ENCODE measurements around the gene DLEU7. TPM values are rescaled to one million over a fixed set of nuclear protein-coding genes. Genes with fewer than 3 reads are reported as not detected.

The DLEU7 gene
- total and polyA plus RNA-seq, 4 donors, result 0.49 to 2.5 (median 0.73) TPM

DNA sequence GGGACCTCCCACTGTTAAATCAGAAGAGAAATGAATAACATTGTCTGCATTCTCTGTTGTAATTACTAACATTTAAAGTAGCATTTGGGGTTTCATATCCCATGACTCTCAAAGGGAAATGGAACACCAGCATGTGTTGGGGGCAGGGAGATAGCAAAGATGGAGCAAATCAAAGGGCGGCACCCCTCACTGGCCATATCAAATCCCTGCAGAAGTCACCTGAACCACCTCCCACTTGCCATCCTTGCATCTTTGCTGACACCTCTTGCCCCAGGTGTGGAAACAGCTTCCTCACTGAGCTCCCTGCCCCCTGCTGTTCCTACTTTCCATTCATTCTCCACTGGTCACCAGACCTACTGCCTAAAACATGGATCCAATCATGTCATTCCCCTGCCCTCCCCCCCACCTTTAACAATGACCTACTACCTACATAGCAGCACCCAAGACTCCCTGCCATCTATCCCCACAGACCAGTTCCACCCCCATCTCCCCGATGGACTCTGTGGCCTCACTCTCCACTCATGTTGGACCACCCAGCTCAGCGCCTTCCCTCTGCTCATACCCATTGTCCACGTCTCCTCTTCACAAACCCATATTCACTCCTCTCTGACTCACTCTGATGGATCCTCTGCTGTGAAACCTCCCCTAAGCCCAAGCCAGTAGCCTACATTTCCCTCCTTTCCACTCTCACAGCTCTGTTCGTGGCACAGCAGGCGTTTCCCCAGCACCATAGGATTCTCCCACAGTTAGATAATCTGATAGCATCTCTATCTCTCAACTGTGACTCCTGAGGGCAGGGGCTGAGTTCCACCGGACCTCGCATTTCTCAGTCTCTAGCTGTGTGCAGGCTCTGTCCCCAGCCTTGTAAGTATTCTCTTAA is 55.9 kb downstream of the DLEU7 start:
- H3K9ac ChIP-seq (ENCODE audit: insufficient read depth in 1 of 2, low read length in 2 of 2), result no peak overlapping the region
- no peak overlapping the region for H3K4me3 ChIP-seq
- H3K36me3 ChIP-seq (ENCODE audit: control insufficient read depth in 4 of 4, insufficient read depth in 4 of 4, low read length in 4 of 4), result no peaks in the 10 kb centered on the region
- 95% methylated on average over 8 of the region's 8 CpGs for WGBS, 2 donors
- no peak overlapping the region for H3K27ac ChIP-seq (ENCODE audit: low read depth in 1 of 2, low read length in 1 of 2)
- no peaks in the 10 kb centered on the region for H3K9me3 ChIP-seq (ENCODE audit: control insufficient read depth in 4 of 4, insufficient read depth in 3 of 4, low read length in 3 of 4)
- no peak for TF ChIP-seq CTCF (IDR thresholded peaks at IDR 0.05; ENCODE audit: control extremely low read depth, extremely low read depth)
- no peak for ATAC-seq (ENCODE audit: insufficient read depth, low FRiP score)
- H3K27me3 ChIP-seq (ENCODE audit: control insufficient read depth in 3 of 3, insufficient read depth in 3 of 3, low read length in 2 of 3), result no peaks in the 10 kb centered on the region
- no peak for DNase-seq
- peaks cover 0 to 3% (median 0%) of the 10 kb centered on the region in 5 donors for H3K4me1 ChIP-seq (ENCODE audit: control insufficient read depth in 5 of 5, insufficient read depth in 5 of 5, low read length in 5 of 5)

GRCh38 chr13:50783717-50784290 is 59.7 kb downstream of the DLEU7 start:
- 74 to 76% methylated on average over 6 of the region's 6 CpGs for WGBS, 2 donors
- no peaks in the 10 kb centered on the region for H3K36me3 ChIP-seq (ENCODE audit: control insufficient read depth in 4 of 4, insufficient read depth in 4 of 4, low read length in 4 of 4)
- H3K4me1 ChIP-seq (ENCODE audit: control insufficient read depth in 5 of 5, insufficient read depth in 5 of 5, low read length in 5 of 5), result peaks cover 0 to 3% (median 0%) of the 10 kb centered on the region in 5 donors
- ATAC-seq (ENCODE audit: insufficient read depth, low FRiP score) (no peak), DNase-seq (no peak)
- no peaks in the 10 kb centered on the region for H3K9me3 ChIP-seq (ENCODE audit: control insufficient read depth in 4 of 4, insufficient read depth in 3 of 4, low read length in 3 of 4)
- H3K27ac ChIP-seq (ENCODE audit: low read depth in 1 of 2, low read length in 1 of 2), result no peak overlapping the region
- no peak overlapping the region for H3K4me3 ChIP-seq
- H3K27me3 ChIP-seq (ENCODE audit: control insufficient read depth in 3 of 3, insufficient read depth in 3 of 3, low read length in 2 of 3), result no peaks in the 10 kb centered on the region
- TF ChIP-seq CTCF (IDR thresholded peaks at IDR 0.05; ENCODE audit: control extremely low read depth, extremely low read depth), result no peak
- H3K9ac ChIP-seq (ENCODE audit: insufficient read depth in 1 of 2, low read length in 2 of 2), result no peak overlapping the region

DNA sequence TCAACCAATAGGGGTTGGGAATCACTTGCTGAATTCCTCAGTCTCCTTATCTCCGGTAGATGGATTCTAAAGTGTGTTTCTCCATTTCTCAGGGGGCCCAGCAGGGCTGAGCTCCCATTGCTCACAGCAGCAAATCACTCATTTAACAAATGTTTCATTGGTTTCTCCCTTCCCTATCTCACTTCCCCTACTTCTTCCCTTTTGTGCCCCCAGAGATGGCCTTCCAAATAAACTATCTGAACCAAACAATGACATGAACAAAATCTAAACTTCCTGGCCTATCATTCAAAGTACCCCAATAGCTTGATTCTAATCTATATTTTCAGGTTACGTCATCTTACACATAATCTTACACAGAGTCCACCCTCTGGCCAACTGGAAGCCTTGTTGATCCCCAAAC is 60.4 kb downstream of the DLEU7 start:
- H3K27ac ChIP-seq (ENCODE audit: low read depth in 1 of 2, low read length in 1 of 2), result no peak overlapping the region
- 56 to 60% methylated on average over 2 of the region's 2 CpGs for WGBS, 2 donors
- no peak for TF ChIP-seq CTCF (IDR thresholded peaks at IDR 0.05; ENCODE audit: control extremely low read depth, extremely low read depth)
- no peak for ATAC-seq (ENCODE audit: insufficient read depth, low FRiP score)
- H3K4me3 ChIP-seq, result no peak overlapping the region
- H3K27me3 ChIP-seq (ENCODE audit: control insufficient read depth in 3 of 3, insufficient read depth in 3 of 3, low read length in 2 of 3), result no peaks in the 10 kb centered on the region
- no peak for DNase-seq
- H3K4me1 ChIP-seq (ENCODE audit: control insufficient read depth in 5 of 5, insufficient read depth in 5 of 5, low read length in 5 of 5), result peaks cover 0 to 3% (median 0%) of the 10 kb centered on the region in 5 donors
- no peaks in the 10 kb centered on the region for H3K9me3 ChIP-seq (ENCODE audit: control insufficient read depth in 4 of 4, insufficient read depth in 3 of 4, low read length in 3 of 4)
- no peak overlapping the region for H3K9ac ChIP-seq (ENCODE audit: insufficient read depth in 1 of 2, low read length in 2 of 2)
- H3K36me3 ChIP-seq (ENCODE audit: control insufficient read depth in 4 of 4, insufficient read depth in 4 of 4, low read length in 4 of 4), result no peaks in the 10 kb centered on the region
